Neural cell (in vitro differentiated cells): ENCODE measurements around the gene ECE1. TPM values are rescaled to one million over a fixed set of nuclear protein-coding genes. Genes with fewer than 3 reads are reported as not detected.

Source experiments
- H2AFZ ChIP-seq: fragments of 200-600, 300-800 bp; sonication (generic), shearing (Covaris generic); 2 replicates; pipeline ENCODE4 v1.6.0; 2014; ENCODE audit warnings: low read depth, mild to moderate bottlenecking, antibody characterized with exemption, low read length, moderate library complexity
- H3F3A ChIP-seq: fragments of 200-600 bp; shearing (Covaris generic); 2 replicates; pipeline ENCODE4 v1.6.1; 2016; ENCODE audit warnings: mild to moderate bottlenecking, moderate library complexity, mixed read lengths, antibody characterized with exemption, low read length; ENCODE audit not compliant: insufficient read depth, poor library complexity, severe bottlenecking
- H3K27ac ChIP-seq: fragments of 200-600, 300-800 bp; sonication (generic), shearing (Covaris generic); 2 replicates; pipeline ENCODE4 v1.5.1; 2014; ENCODE audit warnings: mild to moderate bottlenecking, low read length, moderate library complexity
- H3K27me3 ChIP-seq: fragments of 300-800, 200-600 bp; sonication (generic), shearing (Covaris generic); 2 replicates; pipeline ENCODE4 v1.6.0; 2014; ENCODE audit warnings: mild to moderate bottlenecking, low read depth, low read length, moderate library complexity; ENCODE audit not compliant: insufficient read depth
- H3K36me3 ChIP-seq: fragments of 300-800, 200-600 bp; sonication (generic), shearing (Covaris generic); 2 replicates; pipeline ENCODE4 v1.5.1; 2014; ENCODE audit warnings: mild to moderate bottlenecking, antibody characterized with exemption, low read length, moderate library complexity; ENCODE audit not compliant: insufficient read depth
- H3K4me2 ChIP-seq: fragments of 300-800, 200-600 bp; sonication (generic), shearing (Covaris generic); 2 replicates; pipeline ENCODE4 v1.6.0; 2014; ENCODE audit warnings: mild to moderate bottlenecking, low read length
- H3K4me3 ChIP-seq: fragments of 300-800, 200-600 bp; sonication (generic), shearing (Covaris generic); 2 replicates; pipeline ENCODE4 v1.5.1; 2014; ENCODE audit warnings: mild to moderate bottlenecking, low read length, moderate library complexity
- H3K79me2 ChIP-seq: fragments of 200-600 bp; shearing (Covaris generic); replicated peaks from 2 replicates; pipeline ENCODE4 v1.6.0; 2014; ENCODE audit warnings: mild to moderate bottlenecking, low read length, moderate library complexity; ENCODE audit not compliant: insufficient read depth
- H3K9ac ChIP-seq: fragments of 300-800, 200-600 bp; sonication (generic), shearing (Covaris generic); 2 replicates; pipeline ENCODE4 v1.6.1; 2016; ENCODE audit warnings: mild to moderate bottlenecking, low read length, mixed read lengths
- H3K9me2 ChIP-seq: fragments of 200-600 bp; shearing (Covaris generic); 2 replicates; pipeline ENCODE4 v1.6.1; 2016; ENCODE audit warnings: mild to moderate bottlenecking, low read length, mixed read lengths; ENCODE audit not compliant: insufficient read depth
- H3K9me3 ChIP-seq: fragments of 200-600, 300-800 bp; sonication (generic), shearing (Covaris generic); 2 replicates; pipeline ENCODE4 v1.6.1; 2016; ENCODE audit warnings: mild to moderate bottlenecking, mixed run types, low read length, moderate library complexity, mixed read lengths
- H4K20me1 ChIP-seq: fragments of 200-600 bp; shearing (Covaris generic); 2 replicates; pipeline ENCODE4 v1.6.1; 2016; ENCODE audit warnings: mild to moderate bottlenecking, mixed run types; ENCODE audit not compliant: insufficient read depth
- CTCF ChIP-seq: fragments of 450-650 bp; IDR thresholded peaks from 2 replicates; pipeline ENCODE4 v1.5.1; 2014; ENCODE audit warnings: antibody characterized with exemption, mild to moderate bottlenecking, moderate library complexity; ENCODE audit not compliant: poor library complexity, severe bottlenecking
- EP300 ChIP-seq: fragments of 450-650 bp; conservative IDR thresholded peaks from 2 replicates; pipeline ENCODE4 v1.6.1; 2014; ENCODE audit warnings: antibody characterized with exemption, mild to moderate bottlenecking, moderate library complexity; ENCODE audit not compliant: poor library complexity, severe bottlenecking
- EZH2 ChIP-seq: fragments of 200-600, 300-800 bp; shearing (Covaris generic), sonication (generic); IDR thresholded peaks from 2 replicates; pipeline ENCODE4 v1.6.1; 2014; ENCODE audit warnings: antibody characterized with exemption, low read length, borderline replicate concordance, mild to moderate bottlenecking; ENCODE audit not compliant: insufficient read depth, poor library complexity, severe bottlenecking
- MXI1 ChIP-seq: fragments of 450-650 bp; conservative IDR thresholded peaks from 2 replicates; pipeline ENCODE4 v1.6.1; 2014; ENCODE audit warnings: antibody characterized with exemption, mild to moderate bottlenecking; ENCODE audit not compliant: poor library complexity, severe bottlenecking
- POLR2AphosphoS5 ChIP-seq: IDR thresholded peaks from 2 replicates; pipeline ENCODE4 v1.6.1; 2012
- SMC3 ChIP-seq: fragments of 450-650 bp; conservative IDR thresholded peaks from 2 replicates; pipeline ENCODE4 v1.6.1; 2014; ENCODE audit warnings: antibody characterized with exemption, mild to moderate bottlenecking, moderate library complexity; ENCODE audit not compliant: poor library complexity
- polyA plus RNA-seq: library from polyadenylated mRNA; depleted of rRNA; stranded (reverse); fragments of >200 nt; gene quantifications from 2 replicates; pipeline ENCODE4 v1.2.3, GENCODE V29; 2014
- TF ChIP-seq, protein P1 (sequence below): IDR thresholded peaks from 2 replicates; pipeline ENCODE4 v1.6.1; 2012; ENCODE audit warnings: borderline replicate concordance

The ECE1 gene
- polyA plus RNA-seq, 1 donor from 2014 or later = 7.8 TPM

GRCh38 chr1:21300774-21301173 is 10.5 kb upstream of the ECE1 start:
- H3F3A ChIP-seq = no peaks in the 10 kb centered on the region
- no peak overlapping the region for H2AFZ ChIP-seq
- no peak overlapping the region for H3K4me3 ChIP-seq
- no peaks in the 10 kb centered on the region for H4K20me1 ChIP-seq
- TF ChIP-seq MXI1 (no peak), CTCF (no peak), POLR2AphosphoS5 (no peak), EZH2 (no peak)
- no peaks in the 10 kb centered on the region for H3K9me2 ChIP-seq
- H3K27me3 ChIP-seq = no peaks in the 10 kb centered on the region
- H3K79me2 ChIP-seq = no peaks in the 10 kb centered on the region
- H3K9ac ChIP-seq = no peak overlapping the region
- no peak overlapping the region for H3K27ac ChIP-seq
- H3K9me3 ChIP-seq = no peaks in the 10 kb centered on the region
- no peak overlapping the region for H3K4me2 ChIP-seq
- no peaks in the 10 kb centered on the region for H3K36me3 ChIP-seq

DNA sequence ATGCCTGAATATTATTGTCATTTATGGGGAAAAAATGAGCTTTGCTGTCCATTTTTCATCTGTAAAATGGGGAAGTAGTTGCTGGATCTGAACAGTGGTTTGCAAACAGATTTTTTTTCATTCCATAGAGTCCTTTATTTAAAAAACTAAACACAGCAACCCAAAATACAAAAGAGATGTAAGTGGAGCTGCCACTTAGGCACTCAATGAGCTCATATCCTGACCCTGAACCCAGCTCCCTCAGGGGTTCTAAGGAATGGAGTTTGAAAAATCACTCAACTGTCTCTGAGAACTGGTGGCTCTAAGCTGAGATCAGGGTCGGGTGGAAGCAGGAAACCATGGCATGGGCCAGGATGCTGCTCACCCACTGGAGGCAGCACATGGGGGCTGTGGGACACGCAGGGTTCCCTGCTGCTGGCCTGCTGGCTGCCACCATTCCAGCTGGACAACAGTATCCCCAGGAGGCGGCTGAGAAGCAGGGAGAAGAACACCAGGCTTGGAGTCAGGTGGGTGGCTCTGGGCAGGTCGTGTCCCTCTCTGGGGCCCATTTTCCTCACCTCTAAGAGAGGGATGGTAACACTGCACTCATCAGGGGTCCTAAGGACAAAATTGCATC is 9.6 kb upstream of the ECE1 start:
- H4K20me1 ChIP-seq = no peaks in the 10 kb centered on the region
- no peak overlapping the region for H3K9ac ChIP-seq
- TF ChIP-seq SMC3 = no peak
- no peak for TF ChIP-seq CTCF
- TF ChIP-seq, protein P1, sequence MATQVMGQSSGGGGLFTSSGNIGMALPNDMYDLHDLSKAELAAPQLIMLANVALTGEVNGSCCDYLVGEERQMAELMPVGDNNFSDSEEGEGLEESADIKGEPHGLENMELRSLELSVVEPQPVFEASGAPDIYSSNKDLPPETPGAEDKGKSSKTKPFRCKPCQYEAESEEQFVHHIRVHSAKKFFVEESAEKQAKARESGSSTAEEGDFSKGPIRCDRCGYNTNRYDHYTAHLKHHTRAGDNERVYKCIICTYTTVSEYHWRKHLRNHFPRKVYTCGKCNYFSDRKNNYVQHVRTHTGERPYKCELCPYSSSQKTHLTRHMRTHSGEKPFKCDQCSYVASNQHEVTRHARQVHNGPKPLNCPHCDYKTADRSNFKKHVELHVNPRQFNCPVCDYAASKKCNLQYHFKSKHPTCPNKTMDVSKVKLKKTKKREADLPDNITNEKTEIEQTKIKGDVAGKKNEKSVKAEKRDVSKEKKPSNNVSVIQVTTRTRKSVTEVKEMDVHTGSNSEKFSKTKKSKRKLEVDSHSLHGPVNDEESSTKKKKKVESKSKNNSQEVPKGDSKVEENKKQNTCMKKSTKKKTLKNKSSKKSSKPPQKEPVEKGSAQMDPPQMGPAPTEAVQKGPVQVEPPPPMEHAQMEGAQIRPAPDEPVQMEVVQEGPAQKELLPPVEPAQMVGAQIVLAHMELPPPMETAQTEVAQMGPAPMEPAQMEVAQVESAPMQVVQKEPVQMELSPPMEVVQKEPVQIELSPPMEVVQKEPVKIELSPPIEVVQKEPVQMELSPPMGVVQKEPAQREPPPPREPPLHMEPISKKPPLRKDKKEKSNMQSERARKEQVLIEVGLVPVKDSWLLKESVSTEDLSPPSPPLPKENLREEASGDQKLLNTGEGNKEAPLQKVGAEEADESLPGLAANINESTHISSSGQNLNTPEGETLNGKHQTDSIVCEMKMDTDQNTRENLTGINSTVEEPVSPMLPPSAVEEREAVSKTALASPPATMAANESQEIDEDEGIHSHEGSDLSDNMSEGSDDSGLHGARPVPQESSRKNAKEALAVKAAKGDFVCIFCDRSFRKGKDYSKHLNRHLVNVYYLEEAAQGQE = no peak
- TF ChIP-seq EP300 = no peak
- TF ChIP-seq POLR2AphosphoS5 = no peak

More for the DNA sequence above, 9.6 kb upstream of the ECE1 start:
- Histone ChIP-seq H3K79me2 (no peaks in the 10 kb centered on the region), H3K4me2 (no peak overlapping the region), H3K36me3 (no peaks in the 10 kb centered on the region), H3K9me3 (no peaks in the 10 kb centered on the region), H2AFZ (no peak overlapping the region), H3K9me2 (no peaks in the 10 kb centered on the region), H3F3A (no peaks in the 10 kb centered on the region), H3K27me3 (no peaks in the 10 kb centered on the region), H3K4me3 (no peak overlapping the region), H3K27ac (no peak overlapping the region)
